Transverse colon (tissue), 4 donors: Measurements from ENCODE around the gene MYO5B. TPM values are rescaled to one million over a fixed set of nuclear protein-coding genes. Genes with fewer than 3 reads are reported as not detected.

Experiments
- DNase-seq: peaks from one replicate; pipeline ENCODE4 v3.0.0-alpha.2; 2019
- H3K27ac ChIP-seq, 4 donors: fragments of 200-600 bp; sonication (generic); 2 replicates each; pipeline ENCODE4 v1.5.1; 2016 to 2018; ENCODE audit warnings: inconsistent platforms in 4 of 4
- H3K27me3 ChIP-seq: fragments of 200-600 bp; sonication (generic); 2 replicates; pipeline ENCODE4 v1.5.1; 2017; ENCODE audit warnings: inconsistent platforms
- H3K36me3 ChIP-seq, 4 donors: fragments of 200-600 bp; sonication (generic); 2 replicates each; pipeline ENCODE4 v1.5.1; 2017 to 2019; ENCODE audit warnings: inconsistent platforms in 4 of 4
- H3K4me1 ChIP-seq, 4 donors: fragments of 200-600 bp; sonication (generic); 2 replicates each; pipeline ENCODE4 v1.5.1; 2017 to 2020; ENCODE audit warnings: inconsistent platforms in 4 of 4
- H3K4me3 ChIP-seq, 4 donors: fragments of 200-600 bp; sonication (generic); 1 replicate in 1 of 4; 2 replicates in 3 of 4; pipeline versions ENCODE4 v1.5.1 to v1.6.1; 2017 to 2019; ENCODE audit warnings: inconsistent platforms in 4 of 4
- H3K9me3 ChIP-seq, 2 donors: fragments of 200-600 bp; sonication (generic); 2 replicates each; pipeline ENCODE4 v1.5.1; 2017 to 2019; ENCODE audit warnings: inconsistent platforms in 2 of 2
- CTCF ChIP-seq, 5 experiments: fragments of 200-600 bp in 3 of 5; fragments of 450-650 bp in 2 of 5; sonication (generic) in 3 of 5; IDR thresholded peaks; 1 replicate in 2 of 5; 2 replicates in 3 of 5; pipeline ENCODE4 v1.5.1; 2016 to 2017; ENCODE audit warnings: antibody characterized with exemption in 5 of 5, inconsistent platforms in 3 of 5, mild to moderate bottlenecking in 2 of 5, moderate library complexity in 1 of 5
- EP300 ChIP-seq: sonication (generic); formaldehyde crosslinking; IDR thresholded peaks from one replicate; pipeline ENCODE4 v1.6.1; 2017; ENCODE audit warnings: antibody characterized with exemption, low read depth
- POLR2A ChIP-seq: fragments of 450-650 bp; IDR thresholded peaks from one replicate; pipeline ENCODE4 v1.6.1; 2016; ENCODE audit warnings: antibody characterized with exemption, mild to moderate bottlenecking, moderate library complexity
- POLR2AphosphoS5 ChIP-seq, 3 donors: sonication (generic); formaldehyde crosslinking; IDR thresholded peaks; one replicate each; pipeline ENCODE4 v1.6.1; 2016; ENCODE audit warnings: antibody characterized with exemption in 3 of 3
- WGBS, 2 donors: methylation state at CpG; one replicate each; pipeline ENCODE4 v1.1.5; 2018; ENCODE audit warnings: low coverage in 1 of 2; 5-methylcytosine and 5-hydroxymethylcytosine counted together
- in situ Hi-C, 4 donors: fragments of 200-750 bp; cut with MboI; loops; one replicate each; pipeline versions ENCODE4 v1.15.0 to v1.15.1; 2017; ENCODE audit warnings: low sequenced_read_pairs in 3 of 4, low pct_ligation_motif_present in 1 of 4, low pct_unique_long_range_greater_than_20kb in 1 of 4
- intact Hi-C: fragments of 100-400 bp; cut with DNase I; formaldehyde crosslinking; loops from one replicate; pipeline ENCODE4 v1.15.1; 2023; ENCODE audit warnings: low total_unique reads
- total RNA-seq, 4 donors: library from RNA; depleted of rRNA; stranded (reverse); fragments of >200 nt; gene quantifications; one replicate each; pipeline ENCODE4 v1.1.0, GENCODE V29; 2016

MYO5B gene
- total RNA-seq, 4 donors from 2014 or later = 96.7 to 144 (median 114) TPM

- Histone ChIP-seq H3K27ac (no peak overlapping the region), H3K9me3 (no peaks in the 10 kb centered on the region), H3K4me3 (no peak overlapping the region), H3K4me1 (no peaks in the 10 kb centered on the region), H3K36me3 (no peaks in the 10 kb centered on the region), H3K27me3 (no peaks in the 10 kb centered on the region)
- intact Hi-C loops (no loop called here), in situ Hi-C loops (no loop called here)
- no peak for DNase-seq
- 63 to 68% methylated on average over 2 of the region's 2 CpGs for WGBS, 2 donors
- TF ChIP-seq EP300 (no peak), POLR2AphosphoS5 (IDR thresholded peaks at IDR 0.05) (no peak), POLR2A (no peak), CTCF (IDR thresholded peaks at IDR 0.05) (no peak)
Measured at GRCh38 chr18:49832221-49832647, 362.7 kb downstream of the MYO5B start.

- H3K9me3 ChIP-seq = no peaks in the 10 kb centered on the region
- no peak overlapping the region for H3K4me3 ChIP-seq
- no peak overlapping the region for H3K27ac ChIP-seq
- no peaks in the 10 kb centered on the region for H3K36me3 ChIP-seq
- intact Hi-C loops (no loop called here), in situ Hi-C loops (no loop called here)
- TF ChIP-seq EP300 (no peak), POLR2AphosphoS5 (IDR thresholded peaks at IDR 0.05) (no peak), POLR2A (no peak), CTCF (IDR thresholded peaks at IDR 0.05) (no peak)
- H3K27me3 ChIP-seq = no peaks in the 10 kb centered on the region
- WGBS, 2 donors = 83 to 100% methylated on average over 1 of the region's 1 CpG
- no peak for DNase-seq
- no peaks in the 10 kb centered on the region for H3K4me1 ChIP-seq
Measured at GRCh38 chr18:49827996-49828395, 367.0 kb downstream of the MYO5B start.

- Histone ChIP-seq H3K4me1 (peaks cover 6 to 22% (median 12%) of the 10 kb centered on the region in 4 donors), H3K36me3 (no peaks in the 10 kb centered on the region), H3K27ac (peak overlapping the region in 1 of 4 donors; percentile 21), H3K27me3 (no peaks in the 10 kb centered on the region), H3K9me3 (no peaks in the 10 kb centered on the region), H3K4me3 (no peak overlapping the region)
- DNase-seq = peak; percentile 23
- 70 to 86% methylated on average over 1 to 5 of the region's 5 CpGs for WGBS, 2 donors
- in situ Hi-C loops (no loop called here), intact Hi-C loops (no loop called here)
- TF ChIP-seq POLR2A (no peak), CTCF (IDR thresholded peaks at IDR 0.05) (no peak), EP300 (no peak), POLR2AphosphoS5 (IDR thresholded peaks at IDR 0.05) (no peak)
Measured at GRCh38 chr18:49819823-49820671, 374.9 kb downstream of the MYO5B start.

GRCh38 chr18:49819071-49819662 is 375.8 kb downstream of the MYO5B start:
- in situ Hi-C loops = no loop called here
- Histone ChIP-seq H3K4me1 (peaks cover 6 to 26% (median 18%) of the 10 kb centered on the region in 4 donors), H3K27me3 (no peaks in the 10 kb centered on the region), H3K4me3 (no peak overlapping the region), H3K9me3 (no peaks in the 10 kb centered on the region), H3K27ac (no peak overlapping the region), H3K36me3 (no peaks in the 10 kb centered on the region)
- WGBS, 2 donors = 89 to 100% methylated on average over 1 to 5 of the region's 5 CpGs
- no peak for TF ChIP-seq EP300
- TF ChIP-seq POLR2A = no peak
- TF ChIP-seq POLR2AphosphoS5 (IDR thresholded peaks at IDR 0.05) = no peak
- TF ChIP-seq CTCF (IDR thresholded peaks at IDR 0.05) = no peak
- no peak for DNase-seq
- intact Hi-C loops = no loop called here
